Measurements from ENCODE around the gene GORASP1.

- TF ChIP-seq EP300 (IDR thresholded peaks at IDR 0.05; ENCODE audit: low read depth in 2 of 2, low read length in 2 of 2) = no peak
- no peak for TF ChIP-seq EP300 (CRISPR knock-in tag; IDR thresholded peaks at IDR 0.05; ENCODE audit: borderline replicate concordance)
- no peak for TF ChIP-seq BCLAF1 (IDR thresholded peaks at IDR 0.05)
- TF ChIP-seq TOE1 (CRISPR knock-in tag; IDR thresholded peaks at IDR 0.05) = no peak
- TF ChIP-seq ZNF207 (IDR thresholded peaks at IDR 0.05; ENCODE audit: borderline replicate concordance) = no peak
- no peak for TF ChIP-seq KAT8 (CRISPR knock-in tag; IDR thresholded peaks at IDR 0.05)
- no peak for TF ChIP-seq CTCF (CRISPR knock-in tag; IDR thresholded peaks at IDR 0.05)
- TF ChIP-seq YY1 (IDR thresholded peaks at IDR 0.05; ENCODE audit: insufficient read depth, insufficient replicate concordance, low read depth, low read length) = no peak
- no peak for TF ChIP-seq CREM (IDR thresholded peaks at IDR 0.05)
- no peak for TF ChIP-seq CREM (CRISPR knock-in tag; IDR thresholded peaks at IDR 0.05)
- TF ChIP-seq REST (IDR thresholded peaks at IDR 0.05; ENCODE audit: borderline replicate concordance in 1 of 2, low read depth in 1 of 2, low read length in 2 of 2) = no peak
- no peak for TF ChIP-seq ZBTB10 (CRISPR knock-in tag; IDR thresholded peaks at IDR 0.05; ENCODE audit: borderline replicate concordance)
- TF ChIP-seq RNF2 (conservative IDR thresholded peaks at IDR 0.05; ENCODE audit: low read depth) = no peak
- TF ChIP-seq ZMAT5 (CRISPR knock-in tag; IDR thresholded peaks at IDR 0.05; ENCODE audit: borderline replicate concordance, low read depth) = no peak
Measured at GRCh38 chr3:39130693-39131265, 23.4 kb upstream of the GORASP1 start.
